ENCODE data around the gene WNT16. TPM values are rescaled to one million over a fixed set of nuclear protein-coding genes. Genes with fewer than 3 reads are reported as not detected.

Gene WNT16, protein sequence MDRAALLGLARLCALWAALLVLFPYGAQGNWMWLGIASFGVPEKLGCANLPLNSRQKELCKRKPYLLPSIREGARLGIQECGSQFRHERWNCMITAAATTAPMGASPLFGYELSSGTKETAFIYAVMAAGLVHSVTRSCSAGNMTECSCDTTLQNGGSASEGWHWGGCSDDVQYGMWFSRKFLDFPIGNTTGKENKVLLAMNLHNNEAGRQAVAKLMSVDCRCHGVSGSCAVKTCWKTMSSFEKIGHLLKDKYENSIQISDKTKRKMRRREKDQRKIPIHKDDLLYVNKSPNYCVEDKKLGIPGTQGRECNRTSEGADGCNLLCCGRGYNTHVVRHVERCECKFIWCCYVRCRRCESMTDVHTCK
- 0.31 TPM for total RNA-seq

GRCh38 chr7:121328508-121329190 lies at the start of gene WNT16:
TSS of gene WNT16 (plus strand) at chr7:121329000. CDS start at chr7:121329293, 293 bp downstream.

Other genes starting within 250 kb of the WNT16 start
- gene FAM3C, start 67.3 kb downstream of the WNT16 start, total RNA-seq: 99.2 TPM